T-helper 9 cell (primary cell): Measurements from ENCODE around the gene MARS2.
"Not testable (repeated sequence)": the region's sequence is repeated elsewhere in the genome, so short reads cannot be mapped to it uniquely, and the experiment has no call there.

Experiments used
- DNase-seq: peaks from one replicate; pipeline ENCODE4 v3.0.0-alpha.2; 2020

The MARS2 gene

DNA sequence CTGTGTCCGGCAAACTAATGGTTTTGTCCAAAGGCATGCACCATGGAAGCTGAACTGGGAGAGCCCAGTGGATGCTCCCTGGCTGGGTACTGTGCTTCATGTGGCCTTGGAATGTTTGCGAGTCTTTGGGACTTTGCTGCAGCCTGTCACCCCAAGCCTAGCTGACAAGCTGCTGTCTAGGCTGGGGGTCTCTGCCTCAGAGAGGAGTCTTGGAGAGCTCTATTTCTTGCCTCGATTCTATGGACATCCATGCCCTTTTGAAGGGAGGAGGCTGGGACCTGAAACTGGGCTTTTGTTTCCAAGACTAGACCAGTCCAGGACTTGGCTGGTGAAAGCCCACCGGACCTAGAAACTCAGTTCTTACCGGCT, 1.7 kb downstream of the MARS2 start:
- no peak for DNase-seq

DNA sequence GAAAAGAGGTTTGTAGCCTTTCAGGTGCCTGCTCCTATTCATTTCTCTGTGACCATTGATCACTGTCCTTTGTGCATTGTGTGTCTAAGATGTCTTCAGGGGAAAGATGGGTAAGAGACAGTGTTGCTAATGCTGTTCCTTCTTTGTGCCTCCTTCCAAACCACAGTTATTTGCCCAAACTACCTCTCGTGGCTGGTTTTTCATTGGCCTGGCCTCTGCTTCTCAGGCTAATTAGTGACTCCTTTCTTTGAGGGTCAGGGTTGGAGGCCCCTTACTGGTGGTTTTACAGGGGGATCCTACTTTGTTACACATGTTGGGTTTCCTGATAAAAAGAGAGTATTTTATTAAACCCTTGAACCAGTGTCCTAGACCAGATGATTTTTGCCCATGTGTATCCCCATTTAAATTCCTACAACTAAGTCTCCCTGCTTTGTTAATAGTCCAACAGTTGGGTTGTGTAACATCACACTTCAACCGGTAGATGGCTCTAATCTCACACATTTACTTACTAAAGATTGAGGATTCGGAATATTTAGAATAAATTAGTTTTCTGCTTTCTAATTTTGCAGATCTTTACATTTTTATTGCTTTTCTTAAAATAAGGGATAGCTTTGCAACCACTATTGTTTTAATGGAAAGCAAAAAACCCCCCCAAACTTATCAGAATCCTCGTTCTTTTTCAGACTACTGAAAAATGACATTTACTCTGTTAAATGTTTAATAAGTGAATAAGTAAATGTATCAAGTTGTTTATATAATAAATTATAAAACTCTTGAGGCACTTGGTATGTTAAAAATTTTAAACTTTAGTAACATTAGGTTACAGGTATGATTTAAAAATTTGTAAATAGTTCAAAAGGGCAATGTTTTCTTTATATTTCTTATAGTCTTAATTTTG, 2.4 kb downstream of the MARS2 start:
- DNase-seq: no peak

- no peak for DNase-seq
Observed at GRCh38 chr2:197708331-197708730, 3.2 kb downstream of the MARS2 start.

DNA sequence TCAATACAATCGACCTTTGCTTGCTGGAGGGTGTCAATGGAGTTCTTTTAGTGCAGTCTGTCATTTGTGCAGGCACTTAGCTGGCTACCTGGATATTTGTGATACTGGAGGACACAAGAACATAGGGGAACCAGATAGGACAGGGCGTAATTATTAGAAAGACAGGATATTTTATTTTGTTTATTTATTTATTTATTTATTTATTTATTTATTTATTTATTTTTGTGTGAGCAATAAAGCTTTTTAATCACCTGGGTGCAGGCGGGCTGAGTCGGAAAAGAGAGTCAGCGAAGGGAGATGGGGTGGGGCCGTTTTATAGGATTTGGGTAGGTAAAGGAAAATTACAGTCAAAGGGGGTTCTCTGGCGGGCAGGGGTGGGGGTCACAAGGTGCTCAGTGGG, 4.0 kb downstream of the MARS2 start:
- not testable (repeated sequence) for DNase-seq

DNA sequence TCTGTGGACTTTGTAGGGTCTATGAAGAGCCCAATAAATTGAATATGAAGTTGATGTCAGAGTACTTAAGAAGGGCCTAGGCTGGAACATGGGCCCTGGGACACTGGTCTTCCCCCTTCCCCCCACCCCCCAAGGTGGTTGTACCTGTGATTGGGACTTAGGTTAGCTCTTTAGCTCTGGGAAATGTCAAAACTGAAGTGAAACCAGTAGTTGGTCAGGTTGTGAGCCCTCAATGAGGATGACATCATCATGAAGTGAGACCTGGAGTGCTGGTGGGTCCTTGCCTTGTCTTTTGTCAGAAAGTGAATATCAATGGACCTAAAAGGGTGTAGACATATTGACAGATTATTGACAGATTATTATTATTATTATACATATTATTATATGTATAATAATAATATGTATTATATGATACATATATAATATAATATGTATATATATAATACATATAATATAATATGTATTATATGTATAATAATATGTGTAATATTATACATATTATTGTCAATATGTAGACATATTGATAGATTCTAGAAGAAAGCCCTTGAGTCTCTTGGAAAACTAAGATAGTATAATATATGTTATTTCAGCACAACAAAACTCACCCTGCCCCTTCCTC, 5.4 kb downstream of the MARS2 start:
- DNase-seq: no peak

DNA sequence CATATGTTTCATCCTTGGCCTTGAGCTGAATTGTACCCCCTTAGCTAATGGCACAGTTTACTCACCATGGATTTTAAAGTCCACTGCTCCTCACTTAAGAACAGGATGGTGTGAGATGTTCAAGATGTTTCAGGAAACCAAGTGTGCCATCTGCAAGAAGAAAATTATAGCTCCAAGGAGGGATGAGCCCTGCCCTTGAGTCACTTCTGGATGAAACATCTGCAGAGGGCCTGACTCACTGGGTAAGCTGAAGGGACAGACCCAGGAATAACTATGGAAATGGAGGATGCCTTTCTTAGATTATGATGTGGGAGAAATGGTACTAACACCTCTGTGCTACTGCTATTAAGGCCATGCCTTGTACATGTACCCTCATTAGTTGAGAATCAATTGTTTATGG, 6.4 kb downstream of the MARS2 start:
- DNase-seq: no peak

DNA sequence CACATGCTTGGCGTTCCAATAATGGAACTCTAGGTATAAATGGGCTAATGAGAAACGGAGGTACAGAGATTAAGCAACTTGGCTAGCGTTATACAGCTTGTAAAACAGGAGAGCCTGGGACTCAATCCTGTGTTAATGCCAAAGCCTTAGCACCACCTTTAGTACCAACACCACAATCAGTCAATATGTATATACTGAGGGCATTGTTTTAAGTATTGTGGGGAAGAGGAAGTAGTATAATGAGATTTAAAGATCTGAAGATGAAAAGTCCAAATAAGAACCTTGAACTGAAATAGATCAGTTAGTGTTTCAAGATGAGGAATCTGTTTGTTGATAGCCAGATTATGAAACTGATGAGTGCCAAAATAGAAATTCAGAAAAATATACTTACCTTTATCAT, 8.1 kb downstream of the MARS2 start:
- DNase-seq: no peak

GRCh38 chr2:197717863-197718262, 12.7 kb downstream of the MARS2 start:
- no peak for DNase-seq

DNA sequence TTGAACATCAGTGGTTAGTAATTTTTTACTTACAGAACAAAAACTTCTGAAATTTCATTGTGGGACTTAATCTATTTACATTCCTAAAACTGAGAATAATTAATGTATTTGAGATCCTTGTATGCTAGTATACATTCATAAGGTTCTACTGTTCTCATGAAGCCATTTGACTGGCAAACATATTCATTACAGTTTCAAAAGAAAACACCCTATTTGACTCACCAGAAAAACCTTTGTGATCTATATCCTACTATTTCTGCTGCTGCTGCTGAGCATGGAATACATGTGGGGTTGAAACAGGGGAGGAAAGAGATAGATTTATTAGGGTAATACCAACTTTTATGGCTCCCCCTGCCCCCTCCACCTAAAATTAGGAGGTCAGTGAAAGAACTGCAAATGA, 21.8 kb downstream of the MARS2 start:
- no peak for DNase-seq

- not testable (repeated sequence) for DNase-seq
Observed at GRCh38 chr2:197728555-197729544, 23.7 kb downstream of the MARS2 start.

- DNase-seq: no peak
Observed at GRCh38 chr2:197740200-197740599, 35.0 kb downstream of the MARS2 start.
